GM21381 (cell line): ENCODE data around the gene PEX16.
A peak's percentile ranks its signal among the peaks of the same experiment; 100 is the strongest.

Source experiments
- ATAC-seq: cut with Tn5 transposase; IDR thresholded peaks from one replicate; pipeline ENCODE4 v1.9.1; 2021; ENCODE audit warnings: mild to moderate bottlenecking, moderate library complexity; ENCODE audit not compliant: unreplicated experiment

PEX16 gene

GRCh38 chr11:45931739-45932138, 14.1 kb upstream of the PEX16 start:
- ATAC-seq: no peak

GRCh38 chr11:45930951-45931570, 13.4 kb upstream of the PEX16 start:
- ATAC-seq: no peak

- peak; percentile 94 for ATAC-seq
These were observed 12.5 kb upstream of the PEX16 start for GRCh38 chr11:45930031-45930794.

GRCh38 chr11:45929486-45930030, 11.9 kb upstream of the PEX16 start:
- ATAC-seq: peak; percentile 18

- no peak for ATAC-seq
These were observed 11.0 kb upstream of the PEX16 start for GRCh38 chr11:45928535-45929215.

GRCh38 chr11:45927684-45928413, 10.2 kb upstream of the PEX16 start:
- ATAC-seq: no peak

- ATAC-seq: no peak
These were observed 9.6 kb upstream of the PEX16 start for GRCh38 chr11:45927332-45927683.

- no peak for ATAC-seq
These were observed 9.1 kb upstream of the PEX16 start for GRCh38 chr11:45926536-45927331.

GRCh38 chr11:45926001-45926401, 8.3 kb upstream of the PEX16 start:
- ATAC-seq: no peak

- ATAC-seq: no peak
These were observed 7.9 kb upstream of the PEX16 start for GRCh38 chr11:45925550-45925949.

- no peak for ATAC-seq
These were observed 7.2 kb upstream of the PEX16 start for GRCh38 chr11:45924927-45925326.

GRCh38 chr11:45924036-45924915, 6.6 kb upstream of the PEX16 start:
- no peak for ATAC-seq

- no peak for ATAC-seq
These were observed 4.9 kb upstream of the PEX16 start, which contains the start of gene LARGE2 for GRCh38 chr11:45922425-45923082. LARGE2 (plus strand) TSS chr11:45922656; CDS start chr11:45922883, 227 bp downstream.

GRCh38 chr11:45921561-45922424, 4.1 kb upstream of the PEX16 start:
- no peak for ATAC-seq

- no peak for ATAC-seq
These were observed 3.1 kb upstream of the PEX16 start for GRCh38 chr11:45920531-45921477.

- ATAC-seq: no peak
These were observed 2.3 kb upstream of the PEX16 start for GRCh38 chr11:45919806-45920530.
